Muscle of arm (tissue), 12 donors: Measurements from ENCODE around the gene RAB17. TPM values are rescaled to one million over a fixed set of nuclear protein-coding genes. Genes with fewer than 3 reads are reported as not detected.
"Not testable (repeated sequence)": the region's sequence is repeated elsewhere in the genome, so short reads cannot be mapped to it uniquely, and the experiment has no call there.

Source experiments
- DNase-seq: peaks from one replicate; pipeline ENCODE4 v3.0.0-alpha.2; 2013
- polyA plus RNA-seq, 12 donors: library from polyadenylated mRNA; unstranded; fragments of 120-200 nt; gene quantifications; one replicate each; pipeline ENCODE4 v1.2.1, GENCODE V29; 2013; ENCODE audit not compliant: insufficient read length in 12 of 12

The RAB17 gene
- polyA plus RNA-seq, 12 donors, result 1.0 to 10.7 (median 2.0) TPM; not detected in 1

DNA sequence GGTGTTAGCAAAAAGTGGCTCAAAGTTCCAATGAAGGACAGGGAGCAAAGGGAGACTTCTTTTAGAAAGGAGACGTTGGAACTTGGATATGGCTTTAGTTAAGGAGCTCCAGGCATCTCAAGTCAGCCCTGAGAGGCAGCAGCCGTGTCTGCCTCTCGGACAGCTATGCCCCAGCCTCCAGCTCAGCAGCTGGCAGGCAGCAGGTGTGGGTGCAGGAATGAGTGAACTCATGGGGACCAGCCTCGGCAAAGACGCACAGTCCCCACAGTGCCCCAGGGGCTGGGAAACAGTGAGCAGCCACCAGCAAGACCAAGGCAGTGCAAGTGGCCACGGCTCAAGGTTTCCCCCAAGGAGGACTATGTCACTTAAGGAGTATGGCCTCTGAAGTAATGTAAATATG, 35.2 kb upstream of the RAB17 start:
- no peak for DNase-seq

DNA sequence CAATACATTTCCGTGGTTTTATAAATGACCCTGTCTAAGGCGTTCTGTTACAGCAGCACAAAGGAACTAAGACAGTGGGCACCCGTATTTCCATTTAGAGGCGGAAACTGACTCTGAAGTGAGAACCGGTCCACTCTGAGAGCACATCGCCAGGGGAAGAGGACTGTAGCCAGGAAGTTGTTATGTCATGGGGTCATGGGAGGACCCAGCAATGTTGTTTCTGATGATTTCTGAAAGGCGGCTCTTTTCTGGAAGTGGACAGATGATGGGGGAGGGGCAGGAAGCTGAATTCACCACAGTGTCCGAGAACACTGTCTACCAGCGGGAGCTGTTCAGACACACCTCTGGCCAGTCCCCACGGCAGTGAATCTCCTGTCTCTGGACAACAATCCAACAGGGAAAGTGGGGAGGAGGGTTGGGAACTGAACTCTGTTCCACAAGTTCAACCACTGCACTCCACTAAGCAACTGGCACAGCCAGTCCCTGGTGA, 34.7 kb upstream of the RAB17 start:
- no peak for DNase-seq

GRCh38 chr2:237624565-237624964, 34.0 kb upstream of the RAB17 start:
- DNase-seq, result no peak

DNA sequence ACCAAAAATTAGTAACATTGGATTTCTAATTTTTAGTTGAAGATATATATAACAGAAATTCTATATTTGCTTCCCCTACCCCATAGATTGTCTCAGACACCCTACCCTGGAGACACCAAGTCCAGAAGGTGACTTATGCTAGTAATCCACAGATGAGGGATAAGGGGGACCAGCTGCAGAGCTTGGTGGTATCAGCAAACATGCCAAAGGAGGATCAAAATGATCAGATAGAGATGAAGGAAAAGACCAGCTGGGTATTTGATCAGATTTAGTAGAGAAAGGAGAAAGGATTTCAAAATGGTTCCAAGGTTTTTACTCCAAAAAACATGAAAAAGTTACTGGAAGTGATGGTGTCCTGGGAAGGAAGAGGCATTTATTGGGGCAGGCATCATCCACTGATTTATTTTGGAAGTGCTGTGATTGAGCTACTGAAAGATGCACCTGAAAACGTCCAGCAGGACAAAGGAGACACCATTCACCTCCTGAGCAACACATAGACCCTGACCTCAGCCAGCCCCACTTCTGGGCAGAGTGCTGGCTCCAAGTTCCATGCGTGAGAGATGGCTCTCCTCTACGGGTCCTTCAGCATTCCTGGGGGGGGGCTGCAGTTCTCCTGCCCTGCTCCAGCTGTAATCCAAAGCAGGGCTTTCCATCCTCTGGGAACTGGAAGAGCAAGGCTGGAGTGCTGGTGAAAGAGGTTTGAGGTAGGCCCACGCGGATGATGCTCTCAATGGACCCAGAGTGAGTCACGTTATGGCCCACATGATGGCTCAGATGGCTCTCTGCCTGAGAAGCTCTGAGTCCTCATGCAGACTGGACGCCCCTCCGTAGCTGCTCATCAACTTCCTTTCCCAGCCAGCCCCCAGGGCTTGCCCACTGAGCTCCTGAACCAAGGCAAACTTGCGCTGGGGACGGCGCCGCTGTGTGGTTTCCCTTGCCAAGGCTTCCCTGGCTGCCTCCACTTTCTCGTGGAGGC, 33.2 kb upstream of the RAB17 start:
- DNase-seq, result no peak

DNA sequence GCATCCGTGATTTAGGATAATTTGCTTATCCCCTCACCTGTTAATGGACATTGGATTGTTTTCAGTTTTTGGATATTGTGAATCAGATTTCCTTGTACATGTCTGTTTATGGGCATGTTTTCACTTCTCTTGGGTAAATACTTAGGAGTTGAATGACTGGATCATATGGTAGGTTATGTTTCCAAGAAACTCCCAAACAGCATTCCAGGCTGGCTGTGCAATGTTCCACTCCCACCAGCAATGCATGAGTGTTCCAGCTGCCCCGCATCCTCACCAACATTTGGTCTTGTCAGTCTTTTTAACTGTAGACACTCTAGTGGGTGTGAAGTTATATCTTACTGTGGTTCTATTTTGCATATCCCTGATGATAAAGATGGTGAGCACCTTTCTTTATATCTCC, 27.9 kb upstream of the RAB17 start:
- DNase-seq, result no peak

GRCh38 chr2:237617587-237617982, 27.1 kb upstream of the RAB17 start:
- no peak for DNase-seq

DNA sequence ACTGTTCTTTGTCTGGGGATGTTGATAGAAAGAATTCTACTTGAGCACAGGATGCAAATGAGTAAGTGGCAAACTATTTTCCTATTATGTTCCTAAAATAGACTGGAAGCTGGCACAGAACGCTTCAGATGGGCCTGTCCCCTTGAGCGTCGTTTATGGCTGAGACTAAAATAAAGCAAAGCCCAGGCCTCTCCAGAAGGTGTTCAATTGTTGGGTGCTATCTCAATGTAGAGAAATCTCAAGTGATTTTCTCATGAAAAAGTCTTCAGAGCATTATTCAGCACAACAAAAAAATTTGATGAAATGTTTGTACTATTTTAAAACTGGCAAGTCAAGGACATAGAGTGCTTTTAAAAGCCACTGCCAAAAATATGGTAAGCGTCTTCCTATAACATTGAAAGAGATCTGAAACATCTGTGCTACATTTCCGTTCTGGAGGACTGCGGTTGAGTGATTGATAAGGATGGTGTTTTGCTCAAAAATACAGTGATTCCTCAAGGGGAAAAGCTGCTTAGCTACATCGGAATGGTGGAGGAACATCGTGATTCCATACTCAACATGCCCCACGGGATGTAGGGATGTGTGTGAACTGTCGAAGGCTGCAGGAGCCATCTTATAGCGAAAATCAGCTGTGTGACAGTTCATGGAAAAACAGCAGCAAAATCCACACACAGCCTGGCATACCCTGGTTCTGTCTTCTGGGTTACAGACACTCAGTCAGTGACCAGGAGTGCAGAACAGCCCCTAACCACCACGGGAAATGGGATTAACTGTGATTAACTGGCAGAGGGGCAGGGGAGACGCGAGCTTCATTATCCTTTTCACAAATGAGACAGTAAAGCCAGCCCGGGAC, 26.4 kb upstream of the RAB17 start:
- peak; percentile 75 for DNase-seq

- no peak for DNase-seq
These were observed 25.8 kb upstream of the RAB17 start for GRCh38 chr2:237616373-237616733.

DNA sequence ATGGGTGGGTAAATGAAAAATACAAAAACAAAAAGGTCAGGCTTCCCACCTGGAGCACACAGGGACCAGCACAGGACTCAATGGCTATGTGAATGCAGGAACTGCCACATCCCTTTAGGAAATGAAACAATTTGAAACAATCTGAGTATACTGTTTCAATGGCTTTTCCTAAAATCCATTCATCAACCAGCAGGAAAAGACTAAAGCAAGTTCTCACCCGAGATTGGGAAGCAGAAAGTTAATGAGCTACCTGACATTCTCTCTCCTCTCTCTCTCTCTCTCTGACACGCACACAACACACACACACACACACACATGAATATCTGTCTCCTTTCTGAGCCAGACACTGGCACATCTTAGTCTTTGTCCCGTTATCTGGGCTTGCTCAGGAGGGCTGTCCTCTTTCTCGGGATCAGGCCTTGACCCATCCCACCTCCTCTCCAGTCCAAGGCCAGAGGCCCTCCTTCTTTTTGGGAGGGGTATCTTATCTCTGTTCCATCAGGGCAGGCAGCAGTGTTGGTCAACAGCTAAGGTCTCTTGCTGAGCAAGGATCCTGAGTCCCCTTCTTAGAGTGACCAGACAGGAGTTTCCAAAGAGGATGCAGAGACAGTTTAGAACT, 25.2 kb upstream of the RAB17 start:
- no peak for DNase-seq

- no peak for DNase-seq
These were observed 23.7 kb upstream of the RAB17 start for GRCh38 chr2:237614151-237614720.

DNA sequence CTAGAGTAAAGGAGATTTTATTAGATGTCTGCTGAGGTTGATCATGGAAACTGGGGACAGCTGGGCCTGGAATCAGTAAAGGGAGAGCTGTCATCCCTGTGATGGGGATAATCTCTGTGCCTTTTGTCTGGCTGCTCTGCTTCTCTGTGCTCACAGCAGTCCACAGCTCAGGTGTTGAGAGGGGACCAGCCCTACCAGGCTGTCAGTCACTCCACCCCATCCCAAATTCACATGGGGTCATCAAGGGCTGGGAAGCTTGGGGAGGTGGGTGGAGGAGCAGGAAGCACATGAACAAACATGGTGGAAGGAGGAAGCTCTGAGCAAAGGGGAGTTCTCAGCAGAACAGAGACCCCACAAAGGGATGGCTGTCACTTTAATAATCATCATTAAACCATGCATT, 23.1 kb upstream of the RAB17 start:
- DNase-seq, result no peak

- no peak for DNase-seq
These were observed 22.2 kb upstream of the RAB17 start for GRCh38 chr2:237612527-237613357.

GRCh38 chr2:237606522-237606921, 16.0 kb upstream of the RAB17 start:
- not testable (repeated sequence) for DNase-seq

GRCh38 chr2:237604960-237605359, 14.4 kb upstream of the RAB17 start:
- no peak for DNase-seq

DNA sequence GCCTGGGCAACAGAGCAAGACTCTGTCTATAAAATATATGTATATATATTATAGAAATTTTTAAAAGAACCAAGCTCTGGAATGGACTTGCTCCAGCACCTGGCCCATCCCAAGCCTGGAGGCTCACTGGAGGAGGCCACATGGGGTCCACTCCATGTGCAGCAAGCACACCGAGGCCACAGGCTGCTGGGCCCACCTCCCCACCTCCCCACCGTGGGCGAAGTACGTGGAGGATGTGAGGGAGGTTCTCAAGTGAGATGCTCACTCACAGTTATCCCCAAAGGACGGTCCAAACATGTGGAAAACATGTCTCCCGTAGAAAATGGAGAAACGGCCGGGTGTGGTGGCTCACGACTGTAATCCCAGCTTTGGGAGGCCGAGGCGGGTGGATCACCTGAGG, 13.9 kb upstream of the RAB17 start:
- no peak for DNase-seq

- DNase-seq, result no peak
These were observed 13.3 kb upstream of the RAB17 start for GRCh38 chr2:237603718-237604362.

GRCh38 chr2:237603049-237603717, 12.6 kb upstream of the RAB17 start:
- no peak for DNase-seq

- DNase-seq, result no peak
These were observed 11.9 kb upstream of the RAB17 start for GRCh38 chr2:237602409-237602808.

GRCh38 chr2:237601453-237602116, 11.1 kb upstream of the RAB17 start:
- no peak for DNase-seq
